ENCODE results near the gene FGF18.

FGF18 gene

DNA sequence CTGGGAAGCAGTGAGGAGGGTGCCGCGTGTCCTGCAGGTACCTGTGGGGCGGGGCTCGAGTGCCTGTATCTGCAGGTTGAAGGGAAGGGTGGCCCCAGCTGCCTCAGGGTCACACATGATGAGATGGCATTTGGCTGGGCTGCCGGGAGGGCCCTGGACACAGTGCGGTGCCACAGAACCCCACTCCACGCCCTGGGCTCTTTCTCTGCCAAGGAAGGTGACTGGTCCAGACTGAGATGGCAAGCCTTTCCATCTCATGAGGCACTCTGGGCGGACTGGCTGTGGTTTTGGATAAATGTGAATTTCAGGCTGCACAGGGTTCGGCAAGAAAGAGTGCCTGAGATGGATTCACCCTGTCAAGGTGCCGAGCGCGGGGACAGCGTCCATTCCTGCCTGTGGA, 69.4 kb downstream of the FGF18 start:
- H3K4me1 ChIP-seq (ENCODE audit: insufficient read depth, low read length, severe bottlenecking): no peaks in the 10 kb centered on the region
- no peak overlapping the region for H3K9ac ChIP-seq (ENCODE audit: low read length)
- H3K9me3 ChIP-seq (ENCODE audit: low read length): no peaks in the 10 kb centered on the region
- H3K79me2 ChIP-seq (ENCODE audit: insufficient read depth, low read length): no peaks in the 10 kb centered on the region
- no peak overlapping the region for H3K27ac ChIP-seq (ENCODE audit: low read depth, low read length, poor library complexity, severe bottlenecking)
- H3F3A ChIP-seq (ENCODE audit: insufficient read depth, low read length): no peaks in the 10 kb centered on the region
- H2AFZ ChIP-seq (ENCODE audit: low read length): no peak overlapping the region
- TF ChIP-seq, protein P1, sequence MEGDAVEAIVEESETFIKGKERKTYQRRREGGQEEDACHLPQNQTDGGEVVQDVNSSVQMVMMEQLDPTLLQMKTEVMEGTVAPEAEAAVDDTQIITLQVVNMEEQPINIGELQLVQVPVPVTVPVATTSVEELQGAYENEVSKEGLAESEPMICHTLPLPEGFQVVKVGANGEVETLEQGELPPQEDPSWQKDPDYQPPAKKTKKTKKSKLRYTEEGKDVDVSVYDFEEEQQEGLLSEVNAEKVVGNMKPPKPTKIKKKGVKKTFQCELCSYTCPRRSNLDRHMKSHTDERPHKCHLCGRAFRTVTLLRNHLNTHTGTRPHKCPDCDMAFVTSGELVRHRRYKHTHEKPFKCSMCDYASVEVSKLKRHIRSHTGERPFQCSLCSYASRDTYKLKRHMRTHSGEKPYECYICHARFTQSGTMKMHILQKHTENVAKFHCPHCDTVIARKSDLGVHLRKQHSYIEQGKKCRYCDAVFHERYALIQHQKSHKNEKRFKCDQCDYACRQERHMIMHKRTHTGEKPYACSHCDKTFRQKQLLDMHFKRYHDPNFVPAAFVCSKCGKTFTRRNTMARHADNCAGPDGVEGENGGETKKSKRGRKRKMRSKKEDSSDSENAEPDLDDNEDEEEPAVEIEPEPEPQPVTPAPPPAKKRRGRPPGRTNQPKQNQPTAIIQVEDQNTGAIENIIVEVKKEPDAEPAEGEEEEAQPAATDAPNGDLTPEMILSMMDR (IDR thresholded peaks at IDR 0.05; ENCODE audit: low read length): no peak
- TF ChIP-seq EZH2 (IDR thresholded peaks at IDR 0.05; ENCODE audit: borderline replicate concordance, low read length): no peak
- no peak overlapping the region for H3K4me2 ChIP-seq (ENCODE audit: low read length)
- H3K36me3 ChIP-seq (ENCODE audit: insufficient read depth, low read length): no peaks in the 10 kb centered on the region
- no peaks in the 10 kb centered on the region for H3K9me2 ChIP-seq (ENCODE audit: low read depth, low read length)
- H4K20me1 ChIP-seq (ENCODE audit: insufficient read depth, low read length): no peaks in the 10 kb centered on the region
- H3K4me3 ChIP-seq (ENCODE audit: low read depth, low read length, poor library complexity, severe bottlenecking): no peak overlapping the region
- 0 out of 2 replicates have a peak, but pooled peaks cover 3% of the 10 kb centered on the region for H3K27me3 ChIP-seq (ENCODE audit: insufficient read depth, low read length)

DNA sequence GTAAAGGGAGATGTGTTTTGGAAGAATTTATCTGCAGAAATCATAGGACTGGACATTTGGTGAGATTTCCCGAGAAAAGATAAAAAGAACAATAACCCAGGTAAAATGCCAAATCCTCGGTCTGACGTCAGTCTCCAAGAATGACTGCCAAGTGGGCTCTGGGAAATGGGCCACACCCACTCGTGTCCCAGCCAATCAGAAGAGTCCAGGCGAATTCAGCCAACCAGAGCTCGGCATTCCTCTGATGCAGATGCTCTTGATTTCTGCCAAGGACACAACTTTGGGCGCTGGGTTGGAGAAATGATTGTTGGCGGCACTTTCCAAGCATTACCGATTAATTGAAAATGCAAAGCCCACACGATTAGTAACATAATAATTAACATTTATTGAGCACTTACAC, 73.3 kb downstream of the FGF18 start:
- no peak overlapping the region for H3K4me2 ChIP-seq (ENCODE audit: low read length)
- H3K9ac ChIP-seq (ENCODE audit: low read length): no peak overlapping the region

DNA sequence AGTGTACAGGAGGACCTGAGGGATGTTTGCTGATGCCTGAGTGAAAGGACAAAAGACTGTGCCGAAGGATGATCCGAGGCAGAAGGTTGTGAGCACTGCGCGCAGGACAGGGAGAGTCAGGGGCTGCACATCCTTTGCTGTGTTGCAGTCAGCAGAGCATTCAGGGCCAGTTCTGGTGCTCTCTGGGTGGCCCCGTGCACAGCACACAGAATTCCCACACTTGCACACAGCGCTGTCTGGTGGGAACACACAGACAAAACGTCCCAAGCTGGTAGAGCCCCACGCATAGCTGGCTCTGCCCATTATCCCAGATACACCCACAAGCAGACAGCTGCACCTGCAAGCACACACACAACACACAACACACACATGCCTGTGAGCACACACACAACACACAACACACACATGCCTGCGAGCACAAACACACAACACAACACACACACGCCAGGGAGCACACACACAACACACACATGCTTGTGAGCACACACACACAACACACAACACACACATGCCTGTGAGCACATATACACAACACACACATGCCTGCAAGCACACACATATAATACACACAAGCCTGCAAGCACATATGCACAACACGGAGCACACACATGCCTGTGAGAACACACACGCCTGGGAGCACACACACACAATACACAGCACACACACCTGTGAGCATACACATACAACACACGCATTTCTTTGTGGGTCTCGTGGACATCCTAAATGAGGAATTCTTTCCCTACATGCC, 74.4 kb downstream of the FGF18 start:
- Histone ChIP-seq H3K9me3 (ENCODE audit: low read length) (no peaks in the 10 kb centered on the region), H3K79me2 (ENCODE audit: insufficient read depth, low read length) (no peaks in the 10 kb centered on the region), H3K27me3 (ENCODE audit: insufficient read depth, low read length) (no peaks in the 10 kb centered on the region), H3K9ac (ENCODE audit: low read length) (no peak overlapping the region), H2AFZ (ENCODE audit: low read length) (no peak overlapping the region), H4K20me1 (ENCODE audit: insufficient read depth, low read length) (no peaks in the 10 kb centered on the region), H3K4me3 (ENCODE audit: low read depth, low read length, poor library complexity, severe bottlenecking) (no peak overlapping the region), H3K27ac (ENCODE audit: low read depth, low read length, poor library complexity, severe bottlenecking) (no peak overlapping the region), H3K4me1 (ENCODE audit: insufficient read depth, low read length, severe bottlenecking) (no peaks in the 10 kb centered on the region), H3K4me2 (ENCODE audit: low read length) (no peak overlapping the region), H3K9me2 (ENCODE audit: low read depth, low read length) (no peaks in the 10 kb centered on the region), H3K36me3 (ENCODE audit: insufficient read depth, low read length) (no peaks in the 10 kb centered on the region), H3F3A (ENCODE audit: insufficient read depth, low read length) (no peaks in the 10 kb centered on the region)
- TF ChIP-seq, protein P1 (IDR thresholded peaks at IDR 0.05; ENCODE audit: low read length): no peak
- no peak for TF ChIP-seq EZH2 (IDR thresholded peaks at IDR 0.05; ENCODE audit: borderline replicate concordance, low read length)

More for the DNA sequence above, 73.3 kb downstream of the FGF18 start:
- H3K9me2 ChIP-seq (ENCODE audit: low read depth, low read length): no peaks in the 10 kb centered on the region
- H3K79me2 ChIP-seq (ENCODE audit: insufficient read depth, low read length): no peaks in the 10 kb centered on the region
- H3K27ac ChIP-seq (ENCODE audit: low read depth, low read length, poor library complexity, severe bottlenecking): no peak overlapping the region
- no peaks in the 10 kb centered on the region for H3K4me1 ChIP-seq (ENCODE audit: insufficient read depth, low read length, severe bottlenecking)
- H3F3A ChIP-seq (ENCODE audit: insufficient read depth, low read length): no peaks in the 10 kb centered on the region
- H4K20me1 ChIP-seq (ENCODE audit: insufficient read depth, low read length): no peaks in the 10 kb centered on the region
- H3K4me3 ChIP-seq (ENCODE audit: low read depth, low read length, poor library complexity, severe bottlenecking): no peak overlapping the region
- no peaks in the 10 kb centered on the region for H3K27me3 ChIP-seq (ENCODE audit: insufficient read depth, low read length)
- H3K36me3 ChIP-seq (ENCODE audit: insufficient read depth, low read length): no peaks in the 10 kb centered on the region
- no peak overlapping the region for H2AFZ ChIP-seq (ENCODE audit: low read length)
- no peaks in the 10 kb centered on the region for H3K9me3 ChIP-seq (ENCODE audit: low read length)
- no peak for TF ChIP-seq EZH2 (IDR thresholded peaks at IDR 0.05; ENCODE audit: borderline replicate concordance, low read length)
- TF ChIP-seq, protein P1 (IDR thresholded peaks at IDR 0.05; ENCODE audit: low read length): no peak

Measured in OCI-LY1 (cell line).